HG03521 (cell line): ENCODE results near the gene CCT3.
"Not testable (repeated sequence)": the region's sequence is repeated elsewhere in the genome, so short reads cannot be mapped to it uniquely, and the experiment has no call there.

Experiments used
- ATAC-seq: cut with Tn5 transposase; IDR thresholded peaks from one replicate; pipeline ENCODE4 v1.9.1; 2021; ENCODE audit warnings: mild to moderate bottlenecking, moderate library complexity; ENCODE audit not compliant: unreplicated experiment

CCT3 gene

DNA sequence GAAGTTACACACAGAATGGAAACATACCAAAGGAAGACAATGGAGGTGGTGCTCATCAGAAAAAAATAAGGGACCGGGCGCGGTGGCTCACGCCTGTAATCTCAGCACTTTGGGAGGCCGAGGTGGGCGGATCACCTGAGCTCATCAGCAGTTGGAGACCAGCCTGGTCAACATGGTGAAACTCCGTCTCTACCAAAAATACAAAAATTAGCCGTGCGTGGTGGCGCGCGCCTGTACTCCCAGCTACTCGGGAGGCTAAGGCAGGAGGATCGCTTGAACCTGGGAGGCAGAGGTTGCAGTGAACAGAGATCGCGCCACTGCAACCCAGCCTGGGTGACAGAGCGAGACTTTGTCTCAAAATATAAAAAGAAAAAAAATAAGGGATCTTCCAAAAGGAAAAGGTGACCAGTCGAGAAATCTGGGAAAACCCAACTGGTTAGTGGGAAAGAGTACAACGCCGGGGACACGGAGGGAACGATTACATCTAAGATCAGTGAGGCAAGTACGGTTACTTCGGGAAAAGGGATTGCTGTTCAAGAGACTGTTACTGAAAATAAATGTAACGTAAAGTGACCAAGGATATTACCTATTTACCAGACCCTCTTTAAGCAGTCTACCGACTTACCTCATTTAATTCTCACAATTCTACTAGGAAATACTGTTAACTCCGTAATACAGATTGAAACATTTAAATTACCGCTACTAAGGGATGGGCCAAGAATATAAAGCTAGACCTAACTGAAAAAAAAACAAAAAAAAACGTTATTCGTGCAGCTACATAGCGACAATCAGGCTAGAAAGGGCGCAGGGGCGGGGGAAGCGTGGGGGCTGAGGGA is 822 bp downstream of the CCT3 start:
- no peak for ATAC-seq

DNA sequence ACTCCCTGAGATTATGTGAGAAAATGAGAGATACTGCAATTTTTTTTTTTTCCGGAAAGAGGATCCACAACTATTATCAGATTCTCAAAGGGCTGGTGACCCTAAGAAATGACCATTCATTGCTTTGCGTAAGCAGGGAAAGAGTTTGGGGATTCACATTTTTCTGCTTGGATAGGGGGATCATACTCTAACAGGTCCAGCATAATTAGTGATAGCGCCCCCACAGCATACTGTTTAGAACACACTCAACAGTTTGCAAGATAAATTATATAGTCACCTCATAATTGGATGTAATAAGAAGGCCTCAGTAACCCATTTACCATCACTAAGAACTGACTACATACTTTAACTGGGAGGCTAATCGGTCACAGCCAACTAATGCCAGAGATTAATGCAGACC is 1.9 kb downstream of the CCT3 start:
- no peak for ATAC-seq

DNA sequence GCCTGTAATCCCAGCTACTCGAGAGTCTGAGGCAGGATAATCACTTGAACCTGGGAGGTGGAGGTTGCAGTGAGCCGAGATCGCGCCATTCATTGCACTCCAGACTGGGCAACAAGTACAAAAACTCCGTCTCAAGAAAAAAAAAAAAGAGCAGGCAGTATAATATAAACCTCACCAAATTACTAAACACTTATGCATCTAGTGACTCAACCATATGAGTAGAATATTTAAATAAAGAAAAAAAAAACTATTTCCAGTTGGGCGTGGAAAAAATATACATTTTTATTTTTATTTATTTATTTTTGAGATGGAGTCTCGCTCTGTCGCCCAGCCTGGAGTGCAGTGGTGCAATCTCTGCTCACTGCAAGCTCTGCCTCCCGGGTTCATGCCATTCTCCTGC is 14.9 kb downstream of the CCT3 start:
- not testable (repeated sequence) for ATAC-seq

DNA sequence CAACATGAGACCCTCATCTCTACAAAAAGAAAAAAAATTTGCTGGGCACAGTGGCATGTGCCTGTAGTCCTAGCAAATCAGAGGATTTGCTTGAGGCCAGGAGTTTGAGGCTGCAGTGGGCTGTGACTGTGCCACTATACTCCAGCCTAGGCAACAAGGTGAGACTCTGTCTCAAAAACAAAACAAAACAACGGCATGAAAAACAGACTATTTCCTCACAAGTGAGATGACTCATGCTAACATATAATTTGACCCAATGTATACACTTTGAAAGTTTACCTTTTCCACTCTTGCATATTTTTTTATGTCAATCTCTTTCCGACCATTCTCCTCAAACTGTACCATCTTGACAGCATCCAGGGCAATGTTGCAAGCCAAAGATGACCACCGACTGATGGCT is 17.5 kb downstream of the CCT3 start:
- no peak for ATAC-seq

DNA sequence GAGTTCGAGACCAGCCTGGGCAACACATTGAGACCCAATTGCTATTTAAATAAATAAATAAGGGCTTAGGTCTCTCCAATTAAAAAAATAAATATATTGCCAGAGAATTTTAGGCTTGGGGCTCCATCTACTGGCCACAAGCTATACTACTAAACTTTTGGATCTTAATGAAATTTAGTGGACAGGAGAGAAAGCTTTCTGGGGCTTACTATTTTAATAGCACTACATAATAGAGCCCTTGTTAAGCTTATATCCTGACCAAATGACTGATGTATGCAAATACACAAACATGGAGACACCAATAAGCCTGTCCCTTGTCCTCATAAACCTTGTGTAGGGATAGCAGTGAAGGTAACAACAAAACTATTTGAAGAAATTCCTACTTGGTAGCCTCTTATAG is 18.4 kb downstream of the CCT3 start:
- ATAC-seq, result no peak

DNA sequence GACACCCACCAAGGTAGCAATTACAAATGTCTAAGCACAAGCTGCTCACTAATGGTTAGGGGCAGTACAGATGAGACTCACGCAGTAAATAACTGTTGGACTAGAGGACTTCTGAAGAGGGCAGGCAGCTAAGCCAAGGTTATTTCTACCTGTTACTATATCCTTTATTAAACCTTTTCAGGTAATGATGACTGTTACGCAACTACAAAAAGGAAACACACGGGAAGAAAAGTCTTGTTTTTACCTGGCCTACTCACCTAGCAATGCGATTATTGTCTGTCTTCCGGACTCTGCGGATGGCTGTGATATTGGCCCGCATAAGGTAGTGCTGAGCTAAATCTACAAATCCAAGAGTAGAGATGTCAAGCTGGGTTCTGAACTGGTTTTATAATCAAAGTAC is 21.2 kb downstream of the CCT3 start:
- no peak for ATAC-seq

DNA sequence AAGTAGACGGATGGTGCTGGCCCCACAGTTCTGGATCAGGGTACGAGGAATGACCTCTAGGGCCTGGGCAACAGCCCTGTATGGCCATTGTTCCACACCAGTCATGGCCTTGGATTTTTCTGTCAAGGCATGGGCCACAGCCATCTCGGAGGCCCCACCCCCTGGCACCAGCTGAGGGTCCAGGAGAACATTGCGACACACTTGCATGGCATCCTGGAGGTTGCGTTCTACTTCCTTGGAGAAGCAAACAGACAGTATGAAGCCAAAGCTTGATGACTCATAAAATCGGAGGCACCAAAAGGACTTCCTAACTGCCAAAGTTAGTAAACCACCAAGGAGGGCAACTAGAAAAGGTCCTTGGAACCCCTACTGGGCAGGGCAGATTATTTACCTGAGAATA is 27.1 kb downstream of the CCT3 start:
- no peak for ATAC-seq

DNA sequence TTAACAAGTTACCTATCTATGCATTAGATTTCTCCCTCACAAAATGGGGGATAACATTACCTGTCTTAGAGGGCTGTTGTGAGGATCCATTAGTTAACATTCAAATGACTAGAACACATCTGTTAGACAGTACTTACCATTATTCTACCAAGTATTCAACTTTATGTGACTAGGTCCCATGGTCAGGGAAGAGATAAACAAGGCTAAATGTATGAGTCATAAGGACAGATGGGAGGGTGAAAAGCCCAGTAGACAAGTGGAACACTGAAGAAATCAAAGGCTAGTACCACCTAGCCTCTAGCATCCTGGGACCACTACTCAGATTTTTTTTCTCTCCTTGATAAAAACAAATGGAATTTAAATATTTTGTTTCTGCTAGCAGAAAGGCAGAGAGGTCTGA is 30.0 kb downstream of the CCT3 start:
- no peak for ATAC-seq

DNA sequence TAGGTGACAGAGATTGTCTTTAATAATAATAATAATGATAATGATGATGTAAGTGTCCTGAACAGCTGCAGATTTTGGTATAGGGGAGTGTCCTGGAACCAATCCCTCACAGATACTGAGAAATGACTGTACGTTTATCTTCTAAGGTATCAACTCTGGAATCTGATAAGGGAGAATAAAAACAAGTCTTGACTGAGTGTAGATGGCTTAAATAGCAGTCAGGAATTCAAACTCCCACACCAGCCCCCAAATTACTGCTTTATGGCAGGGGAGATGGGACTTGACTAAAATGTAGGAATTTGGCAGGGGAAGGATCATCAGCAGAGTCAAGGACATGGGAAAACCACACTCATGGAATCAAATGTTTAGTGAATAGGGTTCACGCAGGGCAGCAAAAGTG is 32.9 kb downstream of the CCT3 start:
- ATAC-seq, result no peak

DNA sequence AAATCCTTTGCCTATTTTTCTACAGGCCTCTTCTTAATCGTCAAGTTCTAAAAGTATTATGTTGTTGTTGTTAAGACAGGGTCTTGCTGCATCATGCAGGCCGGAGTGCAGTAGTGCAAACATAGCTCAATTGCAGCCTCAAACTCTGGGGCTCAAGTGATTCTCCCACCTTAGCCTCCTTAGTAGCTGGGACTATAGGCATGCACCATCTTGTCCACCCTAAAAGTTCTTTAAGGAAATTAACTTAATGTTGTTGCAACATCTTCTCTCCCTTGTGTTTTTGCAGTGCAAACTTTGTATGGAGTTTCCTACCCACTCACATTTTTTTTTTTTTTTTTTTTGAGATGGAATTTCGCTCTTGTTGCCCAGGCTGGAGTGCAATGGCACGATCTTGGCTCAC is 34.9 kb downstream of the CCT3 start:
- no peak for ATAC-seq

DNA sequence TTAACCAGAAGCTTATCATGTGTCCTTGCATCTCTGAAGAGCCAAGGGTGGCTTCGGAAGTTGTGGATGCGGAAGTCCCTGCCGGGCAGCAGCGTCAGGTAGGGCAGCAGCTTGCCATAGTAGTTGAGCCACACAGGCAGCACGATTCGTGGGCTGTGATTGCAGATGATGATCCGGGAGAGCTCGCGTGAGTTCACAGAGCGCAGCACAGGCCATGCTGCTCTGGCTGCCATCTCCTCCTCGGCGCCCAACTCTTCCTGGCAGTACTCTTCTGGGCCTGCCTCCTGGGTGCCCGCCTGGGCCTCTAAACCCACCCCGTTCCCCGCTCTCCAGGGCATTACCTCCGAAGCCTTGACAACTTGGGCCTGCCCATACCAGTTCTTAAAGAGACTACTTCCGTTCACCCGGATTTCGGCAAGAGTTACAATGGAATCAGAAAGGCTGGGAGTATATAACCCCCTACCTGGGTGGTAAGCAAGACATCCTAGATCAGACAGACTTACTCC is 39.2 kb downstream of the CCT3 start, which contains the start of gene VHLL:
Gene VHLL (minus strand): TSS at position 456 of the 506 bp plus-strand sequence. CDS start 118 bp downstream, at position 338.
- ATAC-seq, result no peak

DNA sequence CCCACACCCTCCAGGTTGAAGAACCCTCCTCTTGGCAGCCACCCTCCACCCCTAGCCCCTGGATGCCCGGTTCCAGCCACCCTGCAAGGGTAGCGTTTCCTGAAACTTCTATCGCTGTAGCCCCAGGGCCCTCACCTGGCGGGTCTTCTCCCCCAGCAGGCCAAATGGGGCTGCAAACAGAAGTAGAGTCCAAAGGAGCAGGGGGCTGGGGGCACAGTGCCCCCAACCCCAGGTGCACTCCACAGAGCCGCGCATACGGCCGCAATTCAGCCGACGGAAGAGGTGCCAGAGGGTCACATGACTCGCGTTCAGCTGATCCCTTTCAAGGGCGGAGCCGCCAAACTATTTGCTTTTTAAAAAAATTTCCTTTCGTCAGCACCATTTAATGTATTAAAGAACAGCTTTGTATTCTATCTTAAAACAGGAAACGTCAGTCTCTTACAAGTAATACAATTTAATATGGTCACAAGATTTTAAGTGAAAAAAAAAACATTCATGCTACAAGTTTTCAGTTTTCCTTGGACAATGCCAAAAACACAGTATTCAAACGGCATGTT is 42.6 kb downstream of the CCT3 start, which contains the start of gene GLMP:
Gene GLMP (minus strand): TSS at position 289 of the 557 bp plus-strand sequence. CDS start 34 bp downstream, at position 255.
- no peak for ATAC-seq

DNA sequence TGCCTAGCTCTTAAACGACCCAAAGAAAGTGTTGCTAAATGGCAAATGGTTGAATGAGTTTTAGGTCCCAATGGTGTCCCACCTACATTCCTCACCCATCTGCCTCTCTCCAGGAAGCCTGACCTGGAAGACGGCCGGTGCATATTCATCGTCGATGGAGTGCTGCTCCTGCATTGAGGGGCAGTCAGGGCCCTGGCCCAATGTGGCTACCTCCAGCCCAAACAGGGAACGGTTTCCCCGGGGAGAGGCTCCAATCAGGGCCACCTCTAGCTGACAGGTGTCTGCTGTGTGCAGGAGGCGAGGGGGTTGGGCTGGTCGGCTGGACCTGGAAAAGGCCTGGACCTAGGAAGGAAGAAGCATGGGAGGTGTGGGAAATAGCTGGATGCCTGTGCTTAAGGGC is 44.2 kb downstream of the CCT3 start:
- ATAC-seq, result no peak

DNA sequence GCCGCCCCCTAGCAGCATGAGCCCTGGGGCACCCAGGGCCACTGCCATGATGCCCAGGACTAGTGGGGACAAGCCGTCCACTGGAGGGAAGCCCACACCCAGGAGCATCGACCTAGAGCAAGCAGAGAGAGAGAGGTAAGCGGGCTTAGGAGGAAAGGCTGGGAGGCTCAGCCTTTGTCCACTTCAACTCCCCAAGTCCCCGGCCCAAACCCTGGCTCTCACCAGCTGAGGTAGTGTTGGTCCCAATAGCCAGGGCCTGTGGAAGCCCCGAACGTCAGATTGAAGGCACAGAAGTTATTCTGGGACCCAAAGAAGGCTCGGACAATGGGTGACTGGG is 45.0 kb downstream of the CCT3 start:
- no peak for ATAC-seq

DNA sequence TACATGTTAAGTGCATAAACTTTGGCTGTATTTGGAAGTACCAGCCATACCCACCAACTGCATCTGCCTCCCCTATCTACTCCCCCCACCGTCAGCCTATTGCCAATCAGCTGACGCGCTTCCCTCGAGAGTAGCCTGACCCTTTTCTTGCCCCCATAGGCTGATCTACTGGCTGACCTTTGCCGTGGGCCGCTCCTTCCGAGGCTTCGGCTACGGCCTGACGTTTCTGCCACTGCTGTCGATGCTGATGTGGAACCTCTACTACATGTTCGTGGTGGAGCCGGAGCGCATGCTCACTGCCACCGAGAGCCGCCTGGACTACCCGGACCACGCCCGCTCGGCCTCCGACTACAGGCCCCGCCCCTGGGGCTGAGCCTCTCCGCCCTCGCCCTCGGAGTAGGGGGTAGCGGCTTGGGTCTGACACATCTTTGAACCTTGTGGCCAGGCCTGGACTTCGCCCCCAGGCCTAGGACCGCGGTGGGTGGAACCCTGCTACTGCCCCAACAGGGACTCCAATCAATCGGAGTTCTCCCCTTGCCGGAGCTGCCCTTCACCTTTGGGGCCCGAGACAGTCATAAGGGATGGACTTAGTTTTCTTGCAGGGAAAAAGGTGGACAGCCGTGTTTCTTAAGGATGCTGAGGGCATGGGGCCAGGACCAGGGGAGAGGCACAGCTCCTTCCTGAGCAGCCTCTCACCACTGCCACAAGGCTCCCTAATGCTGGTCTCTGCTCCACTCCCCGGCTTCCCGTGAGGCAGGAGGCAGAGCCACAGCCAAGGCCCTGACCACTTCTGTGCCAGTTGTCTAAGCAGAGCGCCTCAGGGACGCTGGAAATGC is 46.6 kb downstream of the CCT3 start:
- no peak for ATAC-seq

DNA sequence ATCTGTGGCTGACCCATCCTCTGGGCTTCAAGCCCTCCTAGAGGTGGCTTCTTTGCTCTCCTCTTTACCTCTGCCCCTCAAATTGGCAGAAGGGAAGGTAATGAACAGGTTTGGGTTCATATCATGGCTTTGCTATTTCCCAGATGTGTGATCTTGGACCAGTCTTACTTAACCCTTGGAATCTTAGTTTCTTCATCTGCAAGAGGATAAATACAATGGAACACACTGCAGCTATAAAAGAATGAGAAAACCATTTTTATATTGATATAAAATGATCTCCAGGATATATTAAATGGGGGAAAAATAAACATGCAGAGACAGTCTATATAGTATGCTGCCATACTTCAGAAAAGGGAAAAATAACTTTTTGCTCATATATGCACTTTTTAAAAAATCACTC is 48.2 kb downstream of the CCT3 start:
- no peak for ATAC-seq

DNA sequence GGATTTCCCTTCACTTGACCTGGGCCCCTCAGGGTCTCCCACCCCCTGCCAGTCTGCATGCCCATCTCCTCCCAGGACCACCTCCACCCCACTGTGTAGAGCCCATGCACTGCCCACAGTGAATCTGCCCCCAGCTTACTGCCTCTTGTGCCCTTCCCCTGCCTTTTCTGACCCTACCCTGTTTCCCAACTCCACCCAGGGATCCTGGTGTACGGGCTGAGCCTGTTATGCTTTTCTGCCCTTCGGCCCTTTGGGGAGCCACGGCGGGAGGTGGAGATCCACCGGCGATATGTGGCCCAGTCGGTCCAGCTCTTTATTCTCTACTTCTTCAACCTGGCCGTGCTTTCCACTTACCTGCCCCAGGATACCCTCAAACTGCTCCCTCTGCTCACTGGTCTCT is 52.0 kb downstream of the CCT3 start:
- ATAC-seq, result no peak

DNA sequence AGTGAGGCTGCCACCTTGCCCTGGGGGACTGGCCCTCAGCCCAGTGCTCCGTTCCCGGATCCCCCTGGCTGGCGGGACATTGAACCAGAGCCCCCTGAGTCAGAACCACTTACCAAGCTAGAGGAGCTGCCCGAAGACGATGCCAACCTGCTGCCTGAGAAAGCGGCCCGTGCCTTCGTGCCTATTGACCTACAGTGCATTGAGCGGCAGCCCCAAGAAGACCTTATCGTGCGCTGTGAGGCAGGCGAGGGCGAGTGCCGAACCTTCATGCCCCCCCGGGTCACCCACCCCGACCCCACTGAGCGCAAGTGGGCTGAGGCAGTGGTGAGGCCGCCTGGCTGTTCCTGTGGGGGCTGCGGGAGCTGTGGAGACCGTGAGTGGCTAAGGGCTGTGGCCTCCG is 52.7 kb downstream of the CCT3 start:
- ATAC-seq, result no peak

DNA sequence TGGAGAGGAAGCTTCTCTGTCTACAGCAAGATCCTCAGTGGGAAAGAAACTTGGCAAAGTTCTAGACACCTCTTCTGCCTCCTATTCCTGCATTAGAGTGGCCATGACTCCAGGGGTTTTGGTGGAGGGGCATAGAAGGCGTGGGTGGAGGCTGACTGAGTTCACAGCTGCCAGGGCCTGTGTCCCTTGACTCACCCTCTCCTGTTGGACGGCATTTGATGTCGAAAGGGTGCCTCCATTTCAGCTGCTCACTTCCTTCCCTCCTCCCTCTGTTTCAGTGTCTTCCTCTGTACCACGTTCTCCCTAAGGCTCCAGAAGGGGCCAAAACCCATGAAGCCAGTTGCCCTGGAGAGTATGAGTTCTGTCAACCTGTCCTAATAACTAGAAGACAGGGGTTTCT is 53.3 kb downstream of the CCT3 start:
- ATAC-seq, result no peak

DNA sequence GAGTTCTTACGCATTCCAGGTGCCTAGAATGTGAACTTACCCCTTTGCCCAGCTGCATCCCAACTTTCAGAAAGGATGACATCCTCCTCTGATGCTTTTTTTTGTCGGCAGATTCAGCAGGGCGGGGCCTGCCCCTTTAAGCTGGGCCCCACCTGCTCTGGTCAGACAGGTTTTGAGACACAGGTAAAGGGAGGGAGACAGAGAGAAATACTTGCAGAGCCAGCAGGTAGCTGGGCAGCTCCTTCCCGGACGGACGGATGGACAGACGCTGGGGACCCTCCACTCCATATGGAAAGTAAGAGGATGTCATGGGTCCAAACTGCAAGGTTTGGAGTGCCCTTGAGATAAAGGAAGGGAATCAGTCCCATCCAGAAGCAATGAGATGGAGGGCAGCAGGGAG is 54.0 kb downstream of the CCT3 start, which contains the start of gene TMEM79:
Gene TMEM79 (plus strand): TSS at position 214 of the 400 bp plus-strand sequence. CDS start 902 bp downstream, outside the sequence.
- ATAC-seq, result no peak

DNA sequence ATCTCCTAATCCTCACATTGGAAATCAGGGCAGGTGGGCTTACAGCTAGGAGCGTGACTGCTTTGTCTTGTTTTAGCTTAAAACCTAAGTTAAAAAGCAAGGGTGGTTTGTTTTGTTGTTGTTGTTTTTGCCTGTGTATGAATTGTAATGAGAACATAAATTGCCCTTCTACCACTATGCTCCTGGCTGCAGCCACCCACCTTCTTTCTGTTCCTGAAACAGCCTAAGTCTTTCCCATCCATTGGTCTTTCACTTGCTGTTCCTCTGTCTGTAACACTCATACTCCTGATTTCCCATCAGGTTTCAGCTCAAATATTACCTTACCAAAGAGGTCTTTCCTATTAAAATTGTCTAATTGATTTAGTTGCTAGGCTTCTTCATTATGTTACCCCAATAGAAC is 54.6 kb downstream of the CCT3 start:
- ATAC-seq, result no peak
